GM12874 (cell line): ENCODE measurements around the gene COX7A1.

ENCODE experiments used
- TF ChIP-seq, protein P1 (sequence below): IDR thresholded peaks from 2 replicates; pipeline ENCODE4 v1.5.1; 2011; ENCODE audit warnings: low read depth, mild to moderate bottlenecking, control low read depth, low read length, moderate library complexity; ENCODE audit not compliant: insufficient read depth

COX7A1 gene

DNA sequence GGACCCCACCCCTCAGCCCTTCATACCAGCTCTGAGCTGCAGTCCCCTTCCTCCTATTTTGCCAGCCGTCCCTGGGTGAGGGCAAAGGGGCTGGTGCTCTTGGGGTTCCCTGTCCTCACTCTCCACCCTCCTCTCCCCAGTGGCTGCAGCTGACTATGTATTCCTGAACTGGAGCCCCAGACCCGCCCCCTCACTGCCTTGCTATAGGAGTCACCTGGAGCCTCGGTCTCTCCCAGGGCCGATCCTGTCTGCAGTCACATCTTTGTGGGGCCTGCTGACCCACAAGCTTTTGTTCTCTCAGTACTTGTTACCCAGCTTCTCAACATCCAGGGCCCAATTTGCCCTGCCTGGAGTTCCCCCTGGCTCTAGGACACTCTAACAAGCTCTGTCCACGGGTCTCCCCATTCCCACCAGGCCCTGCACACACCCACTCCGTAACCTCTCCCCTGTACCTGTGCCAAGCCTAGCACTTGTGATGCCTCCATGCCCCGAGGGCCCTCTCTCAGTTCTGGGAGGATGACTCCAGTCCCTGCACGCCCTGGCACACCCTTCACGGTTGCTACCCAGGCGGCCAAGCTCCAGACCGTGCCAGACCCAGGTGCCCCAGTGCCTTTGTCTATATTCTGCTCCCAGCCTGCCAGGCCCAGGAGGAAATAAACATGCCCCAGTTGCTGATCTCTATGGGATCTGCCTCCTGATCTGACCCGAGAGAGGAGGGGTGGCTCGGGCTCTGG lies 2.4 kb downstream of the COX7A1 start:
- TF ChIP-seq, protein P1, sequence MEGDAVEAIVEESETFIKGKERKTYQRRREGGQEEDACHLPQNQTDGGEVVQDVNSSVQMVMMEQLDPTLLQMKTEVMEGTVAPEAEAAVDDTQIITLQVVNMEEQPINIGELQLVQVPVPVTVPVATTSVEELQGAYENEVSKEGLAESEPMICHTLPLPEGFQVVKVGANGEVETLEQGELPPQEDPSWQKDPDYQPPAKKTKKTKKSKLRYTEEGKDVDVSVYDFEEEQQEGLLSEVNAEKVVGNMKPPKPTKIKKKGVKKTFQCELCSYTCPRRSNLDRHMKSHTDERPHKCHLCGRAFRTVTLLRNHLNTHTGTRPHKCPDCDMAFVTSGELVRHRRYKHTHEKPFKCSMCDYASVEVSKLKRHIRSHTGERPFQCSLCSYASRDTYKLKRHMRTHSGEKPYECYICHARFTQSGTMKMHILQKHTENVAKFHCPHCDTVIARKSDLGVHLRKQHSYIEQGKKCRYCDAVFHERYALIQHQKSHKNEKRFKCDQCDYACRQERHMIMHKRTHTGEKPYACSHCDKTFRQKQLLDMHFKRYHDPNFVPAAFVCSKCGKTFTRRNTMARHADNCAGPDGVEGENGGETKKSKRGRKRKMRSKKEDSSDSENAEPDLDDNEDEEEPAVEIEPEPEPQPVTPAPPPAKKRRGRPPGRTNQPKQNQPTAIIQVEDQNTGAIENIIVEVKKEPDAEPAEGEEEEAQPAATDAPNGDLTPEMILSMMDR = no peak

DNA sequence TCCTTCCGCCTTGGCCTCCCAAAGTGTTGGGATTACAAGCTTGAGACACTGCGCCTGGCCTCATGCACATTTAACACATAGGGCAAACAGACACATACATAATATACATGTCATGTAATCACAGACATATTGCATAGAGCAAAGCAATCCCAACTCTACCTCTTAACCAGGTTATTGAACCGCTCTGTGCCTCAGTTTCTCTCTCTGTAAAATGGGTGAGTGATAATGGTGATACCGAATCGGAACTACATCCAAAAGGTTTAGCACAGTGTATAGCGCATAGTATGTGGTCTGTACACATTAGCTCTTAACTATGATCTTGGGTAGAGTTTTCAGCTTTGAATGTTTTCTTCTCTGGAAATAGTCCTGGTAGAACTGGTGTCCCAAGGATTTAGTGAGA lies 7.6 kb downstream of the COX7A1 start:
- TF ChIP-seq, protein P1 = no peak

DNA sequence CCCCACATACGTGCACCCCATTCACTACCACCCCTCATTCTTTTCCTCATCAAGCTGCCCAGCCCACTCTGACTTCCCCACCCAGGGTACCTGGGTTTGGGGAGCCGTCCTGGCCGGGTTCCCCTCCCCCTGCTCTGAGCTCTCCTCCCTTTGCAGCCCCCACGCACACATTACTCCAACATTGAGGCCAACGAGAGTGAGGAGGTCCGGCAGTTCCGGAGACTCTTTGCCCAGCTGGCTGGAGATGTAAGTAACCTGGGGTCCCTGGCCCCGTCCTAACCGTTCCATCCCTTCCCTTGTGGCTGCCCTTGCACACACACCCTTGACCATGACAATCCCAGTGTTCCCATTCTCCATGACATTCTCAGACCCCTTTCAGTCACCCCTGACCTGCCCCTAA lies 9.8 kb downstream of the COX7A1 start:
- TF ChIP-seq, protein P1 = no peak

DNA sequence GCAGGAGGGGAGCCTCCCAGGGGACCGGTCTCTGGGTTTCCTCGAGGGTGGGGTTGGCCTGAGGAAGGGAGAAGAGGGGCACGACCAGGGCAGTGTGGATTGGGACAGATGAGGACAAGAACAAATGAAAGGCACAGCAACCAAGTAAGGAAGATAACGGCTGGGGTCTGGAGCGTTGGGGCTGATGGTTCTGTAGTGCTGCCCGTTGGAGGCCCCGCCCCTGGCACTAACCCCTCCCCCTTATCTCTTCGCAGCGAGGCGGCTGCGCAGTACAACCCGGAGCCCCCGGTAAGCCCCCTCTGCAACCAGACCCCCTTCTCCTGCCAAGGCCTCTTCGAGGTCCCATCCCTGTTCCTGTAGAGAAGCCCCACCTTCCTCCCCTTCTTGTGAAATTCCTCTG lies 10.2 kb downstream of the COX7A1 start:
- TF ChIP-seq, protein P1 = no peak

DNA sequence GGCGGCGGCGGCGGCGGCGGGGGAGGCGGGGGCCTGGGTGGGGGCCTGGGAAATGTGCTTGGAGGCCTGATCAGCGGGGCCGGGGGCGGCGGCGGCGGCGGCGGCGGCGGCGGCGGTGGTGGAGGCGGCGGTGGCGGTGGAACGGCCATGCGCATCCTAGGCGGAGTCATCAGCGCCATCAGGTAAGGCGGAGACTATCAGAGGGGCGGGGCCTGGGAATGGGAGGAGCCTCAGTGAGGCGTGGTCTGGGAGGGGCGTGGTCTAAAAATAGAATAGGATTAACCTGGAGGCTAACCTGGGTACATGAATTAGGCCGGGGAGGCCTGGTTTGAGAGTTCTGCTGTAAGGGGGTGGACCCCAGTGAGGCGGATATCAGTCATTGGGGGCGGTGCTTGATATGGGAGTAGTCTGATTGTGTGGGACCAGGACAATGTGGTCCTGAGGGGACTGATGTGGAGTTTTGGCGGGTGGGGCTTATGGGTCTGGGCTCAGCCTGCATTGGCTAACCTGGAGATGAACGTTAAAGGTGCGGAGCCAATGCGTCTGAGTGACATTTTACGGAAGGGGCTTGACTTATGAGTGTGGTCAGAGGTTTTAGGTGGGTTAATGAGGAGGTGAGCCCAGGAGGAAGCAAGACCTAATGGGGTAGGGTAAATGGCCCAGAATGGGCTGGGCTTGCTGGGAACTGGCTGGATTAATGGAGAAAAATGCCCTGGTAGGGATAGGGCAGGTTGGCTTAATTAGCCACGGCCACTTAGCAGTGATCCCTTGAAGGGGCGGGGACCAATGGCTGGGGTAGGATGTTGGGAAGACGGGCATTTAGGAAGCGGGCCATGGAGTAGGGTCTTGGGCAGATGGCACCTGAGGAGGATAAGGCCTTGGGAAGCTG lies 11.0 kb downstream of the COX7A1 start:
- TF ChIP-seq, protein P1 = no peak

DNA sequence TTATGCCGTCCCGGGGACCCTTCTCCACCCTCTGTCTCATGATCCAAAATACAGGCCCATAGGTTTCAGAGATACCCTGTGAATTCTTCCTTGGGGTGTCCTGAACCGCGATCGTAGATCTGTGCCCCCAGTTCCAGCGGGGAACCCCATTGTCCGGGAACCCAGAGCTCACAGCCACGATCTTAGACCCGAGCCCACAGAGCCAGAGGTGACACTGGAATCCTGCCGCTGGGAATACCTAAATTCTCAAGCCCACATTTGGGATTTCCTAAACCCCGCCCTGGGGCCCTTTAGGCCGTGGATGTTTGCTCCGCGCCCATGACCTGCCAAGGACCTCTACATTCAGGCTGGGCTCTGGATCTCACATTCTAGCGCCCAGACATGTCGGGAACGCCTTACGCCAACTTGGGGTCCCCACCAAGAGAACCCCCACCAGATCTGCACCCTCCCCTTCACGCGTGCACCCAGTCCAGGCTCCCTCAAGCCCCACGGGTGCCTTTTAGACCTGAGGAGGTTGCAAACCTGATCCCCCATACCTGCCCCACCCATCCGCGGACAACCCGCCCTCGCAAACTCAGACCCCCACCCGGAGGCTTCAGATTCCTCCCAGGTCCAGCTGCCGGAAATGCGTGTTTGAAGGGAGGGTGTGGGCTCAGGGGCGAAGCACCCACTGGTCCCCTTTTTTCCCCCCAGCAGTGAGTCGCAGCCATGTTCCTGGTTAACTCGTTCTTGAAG lies 11.8 kb downstream of the COX7A1 start:
- TF ChIP-seq, protein P1 = no peak
